Measurements from ENCODE around the gene DLGAP1. TPM values are rescaled to one million over a fixed set of nuclear protein-coding genes. Genes with fewer than 3 reads are reported as not detected.

DLGAP1 gene
- total and polyA plus RNA-seq, 4 donors = 0.06 to 1.2 (median 0.17) TPM; not detected in 1

DNA sequence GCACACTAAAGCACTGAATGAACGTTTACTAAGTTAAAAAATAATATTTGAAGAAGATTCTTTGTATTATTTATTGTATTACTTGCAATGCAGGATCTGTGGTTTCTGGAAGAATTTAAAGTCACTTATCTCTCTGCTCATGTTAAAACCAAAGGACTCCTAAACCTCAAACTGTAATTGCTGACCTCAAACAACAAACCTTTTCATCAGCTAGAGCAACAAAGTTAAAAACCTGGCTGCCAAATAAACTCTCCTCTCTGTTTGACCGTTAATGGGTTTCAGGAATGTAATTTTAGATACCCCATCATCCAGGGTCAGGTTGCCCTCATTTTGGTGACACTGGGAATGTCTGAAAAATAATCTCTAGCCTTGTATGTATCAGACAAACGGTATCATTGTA is 766.0 kb downstream of the DLGAP1 start:
- WGBS = 69% methylated on average over 3 of the region's 3 CpGs
- TF ChIP-seq TAF1 (conservative IDR thresholded peaks at IDR 0.05) = no peak
- no peak for TF ChIP-seq RAD21 (IDR thresholded peaks at IDR 0.05)
- no peak for TF ChIP-seq JUND (IDR thresholded peaks at IDR 0.05)
- Histone ChIP-seq H3K4me1 (ENCODE audit: control insufficient read depth in 4 of 4, insufficient read depth in 4 of 4, low read length in 3 of 4) (peaks cover 0 to 9% (median 4%) of the 10 kb centered on the region in 4 donors), H3K27ac (ENCODE audit: low read depth in 1 of 2, low read length in 2 of 2) (no peak overlapping the region), H3K9me3 (ENCODE audit: control insufficient read depth in 4 of 4, low read length in 3 of 4) (peaks cover 0 to 4% (median 0%) of the 10 kb centered on the region in 4 donors), H3K27me3 (ENCODE audit: control insufficient read depth in 4 of 4, insufficient read depth in 4 of 4, low read length in 3 of 4) (no peaks in the 10 kb centered on the region), H3K9ac (ENCODE audit: low read depth in 1 of 2, low read length in 2 of 2) (no peak overlapping the region), H3K36me3 (ENCODE audit: control insufficient read depth in 4 of 4, insufficient read depth in 3 of 4, low read depth in 1 of 4, low read length in 3 of 4) (no peaks in the 10 kb centered on the region), H3K4me3 (ENCODE audit: low read depth in 1 of 3, low read length in 3 of 3) (no peak overlapping the region)
- no peak for DNase-seq (ENCODE audit: low spot score)

DNA sequence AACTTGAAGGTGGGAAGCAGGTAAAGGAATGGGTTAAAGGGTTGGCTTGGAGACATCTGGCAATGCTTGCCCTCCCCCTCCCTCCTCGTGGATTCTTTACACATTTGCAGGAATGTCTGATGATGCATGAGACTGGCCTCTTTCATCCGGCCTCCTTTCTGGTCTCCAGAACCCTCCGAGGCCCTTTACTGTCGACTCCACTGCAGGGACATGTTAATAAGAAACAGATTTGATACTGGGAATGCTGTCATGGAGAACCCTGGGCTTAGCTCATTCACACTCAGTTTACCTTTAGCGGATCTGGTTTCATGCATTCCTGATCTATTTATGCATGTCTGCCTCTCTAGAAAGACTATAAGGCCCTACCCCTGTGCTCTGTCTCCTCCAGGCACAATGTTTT is 766.4 kb downstream of the DLGAP1 start:
- no peak overlapping the region for H3K27ac ChIP-seq (ENCODE audit: low read depth in 1 of 2, low read length in 2 of 2)
- H3K4me3 ChIP-seq (ENCODE audit: low read depth in 1 of 3, low read length in 3 of 3) = no peak overlapping the region
- no peak overlapping the region for H3K9ac ChIP-seq (ENCODE audit: low read depth in 1 of 2, low read length in 2 of 2)
- H3K36me3 ChIP-seq (ENCODE audit: control insufficient read depth in 4 of 4, insufficient read depth in 3 of 4, low read depth in 1 of 4, low read length in 3 of 4) = no peaks in the 10 kb centered on the region
- WGBS = 66% methylated on average over 5 of the region's 5 CpGs
- H3K4me1 ChIP-seq (ENCODE audit: control insufficient read depth in 4 of 4, insufficient read depth in 4 of 4, low read length in 3 of 4) = peaks cover 0 to 9% (median 4%) of the 10 kb centered on the region in 4 donors
- TF ChIP-seq RXRA (IDR thresholded peaks at IDR 0.05) = no peak
- TF ChIP-seq, protein P1, sequence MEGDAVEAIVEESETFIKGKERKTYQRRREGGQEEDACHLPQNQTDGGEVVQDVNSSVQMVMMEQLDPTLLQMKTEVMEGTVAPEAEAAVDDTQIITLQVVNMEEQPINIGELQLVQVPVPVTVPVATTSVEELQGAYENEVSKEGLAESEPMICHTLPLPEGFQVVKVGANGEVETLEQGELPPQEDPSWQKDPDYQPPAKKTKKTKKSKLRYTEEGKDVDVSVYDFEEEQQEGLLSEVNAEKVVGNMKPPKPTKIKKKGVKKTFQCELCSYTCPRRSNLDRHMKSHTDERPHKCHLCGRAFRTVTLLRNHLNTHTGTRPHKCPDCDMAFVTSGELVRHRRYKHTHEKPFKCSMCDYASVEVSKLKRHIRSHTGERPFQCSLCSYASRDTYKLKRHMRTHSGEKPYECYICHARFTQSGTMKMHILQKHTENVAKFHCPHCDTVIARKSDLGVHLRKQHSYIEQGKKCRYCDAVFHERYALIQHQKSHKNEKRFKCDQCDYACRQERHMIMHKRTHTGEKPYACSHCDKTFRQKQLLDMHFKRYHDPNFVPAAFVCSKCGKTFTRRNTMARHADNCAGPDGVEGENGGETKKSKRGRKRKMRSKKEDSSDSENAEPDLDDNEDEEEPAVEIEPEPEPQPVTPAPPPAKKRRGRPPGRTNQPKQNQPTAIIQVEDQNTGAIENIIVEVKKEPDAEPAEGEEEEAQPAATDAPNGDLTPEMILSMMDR (IDR thresholded peaks at IDR 0.05; ENCODE audit: low read depth, low read length, missing input control) = no peak
- peaks cover 0 to 4% (median 0%) of the 10 kb centered on the region in 4 donors for H3K9me3 ChIP-seq (ENCODE audit: control insufficient read depth in 4 of 4, low read length in 3 of 4)
- H3K27me3 ChIP-seq (ENCODE audit: control insufficient read depth in 4 of 4, insufficient read depth in 4 of 4, low read length in 3 of 4) = no peaks in the 10 kb centered on the region
- DNase-seq (ENCODE audit: low spot score) = no peak

DNA sequence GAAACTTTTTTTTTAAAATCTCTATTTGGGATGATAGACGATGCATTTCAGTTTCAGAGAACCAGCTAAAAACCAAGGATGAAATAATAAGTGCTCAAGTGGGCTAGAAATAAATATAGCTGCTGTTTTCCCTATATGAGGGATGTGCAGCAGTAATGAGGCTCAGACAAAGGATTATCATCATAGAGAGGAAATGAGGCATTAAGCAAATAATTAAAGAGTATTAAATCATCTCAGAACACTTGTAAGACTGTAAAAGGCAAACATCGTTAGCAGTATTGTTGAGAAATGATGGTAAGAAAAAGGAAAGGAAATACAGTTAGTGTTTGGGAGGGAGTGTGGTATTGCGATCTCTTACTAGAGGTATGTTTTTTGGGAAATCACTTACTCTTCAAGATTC is 771.6 kb downstream of the DLGAP1 start:
- H3K9ac ChIP-seq (ENCODE audit: low read depth in 1 of 2, low read length in 2 of 2) = no peak overlapping the region
- H3K36me3 ChIP-seq (ENCODE audit: control insufficient read depth in 4 of 4, insufficient read depth in 3 of 4, low read depth in 1 of 4, low read length in 3 of 4) = no peaks in the 10 kb centered on the region
- H3K4me3 ChIP-seq (ENCODE audit: low read depth in 1 of 3, low read length in 3 of 3) = no peak overlapping the region
- no peak for DNase-seq (ENCODE audit: low spot score)
- 89% methylated on average over 3 of the region's 3 CpGs for WGBS
- H3K27ac ChIP-seq (ENCODE audit: low read depth in 1 of 2, low read length in 2 of 2) = no peak overlapping the region
- peaks cover 0 to 4% (median 0%) of the 10 kb centered on the region in 4 donors for H3K9me3 ChIP-seq (ENCODE audit: control insufficient read depth in 4 of 4, low read length in 3 of 4)
- no peaks in the 10 kb centered on the region for H3K4me1 ChIP-seq (ENCODE audit: control insufficient read depth in 4 of 4, insufficient read depth in 4 of 4, low read length in 3 of 4)
- no peak for TF ChIP-seq FOXA2 (IDR thresholded peaks at IDR 0.05)
- TF ChIP-seq, protein P1 (IDR thresholded peaks at IDR 0.05; ENCODE audit: low read depth, low read length, missing input control) = no peak
- TF ChIP-seq RXRA (IDR thresholded peaks at IDR 0.05) = no peak
- TF ChIP-seq SP1 (IDR thresholded peaks at IDR 0.05) = no peak
- TF ChIP-seq, protein P2, sequence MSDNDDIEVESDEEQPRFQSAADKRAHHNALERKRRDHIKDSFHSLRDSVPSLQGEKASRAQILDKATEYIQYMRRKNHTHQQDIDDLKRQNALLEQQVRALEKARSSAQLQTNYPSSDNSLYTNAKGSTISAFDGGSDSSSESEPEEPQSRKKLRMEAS (IDR thresholded peaks at IDR 0.05) = no peak
- TF ChIP-seq HNF4G (IDR thresholded peaks at IDR 0.05) = no peak
- H3K27me3 ChIP-seq (ENCODE audit: control insufficient read depth in 4 of 4, insufficient read depth in 4 of 4, low read length in 3 of 4) = no peaks in the 10 kb centered on the region

DNA sequence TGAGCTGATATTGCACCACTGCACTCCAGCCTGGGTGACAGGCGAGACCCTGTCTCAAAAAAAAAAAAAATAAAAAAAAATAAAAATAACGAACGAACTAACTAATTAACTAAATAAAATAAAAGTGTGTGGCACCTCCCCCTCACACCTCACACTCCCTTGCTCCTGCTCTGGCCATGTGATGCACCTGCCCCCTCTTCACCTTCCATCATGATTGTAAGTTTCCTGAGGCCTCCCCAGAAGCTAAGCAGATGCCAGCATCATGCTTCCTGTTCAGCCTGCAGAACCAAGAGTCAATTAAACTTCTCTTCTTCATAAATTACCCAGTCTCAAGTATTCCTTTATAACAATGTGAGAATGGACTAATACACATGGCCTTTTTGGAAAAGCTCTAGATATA is 773.0 kb downstream of the DLGAP1 start:
- Histone ChIP-seq H3K9ac (ENCODE audit: low read depth in 1 of 2, low read length in 2 of 2) (no peak overlapping the region), H3K4me3 (ENCODE audit: low read depth in 1 of 3, low read length in 3 of 3) (no peak overlapping the region), H3K27ac (ENCODE audit: low read depth in 1 of 2, low read length in 2 of 2) (no peak overlapping the region), H3K9me3 (ENCODE audit: control insufficient read depth in 4 of 4, low read length in 3 of 4) (peaks cover 0 to 4% (median 0%) of the 10 kb centered on the region in 4 donors), H3K4me1 (ENCODE audit: control insufficient read depth in 4 of 4, insufficient read depth in 4 of 4, low read length in 3 of 4) (no peaks in the 10 kb centered on the region), H3K27me3 (ENCODE audit: control insufficient read depth in 4 of 4, insufficient read depth in 4 of 4, low read length in 3 of 4) (no peaks in the 10 kb centered on the region), H3K36me3 (ENCODE audit: control insufficient read depth in 4 of 4, insufficient read depth in 3 of 4, low read depth in 1 of 4, low read length in 3 of 4) (no peaks in the 10 kb centered on the region)
- TF ChIP-seq HNF4A (conservative IDR thresholded peaks at IDR 0.05) = no peak
- no peak for TF ChIP-seq FOXA1 (IDR thresholded peaks at IDR 0.05)
- TF ChIP-seq EGR1 (IDR thresholded peaks at IDR 0.05; ENCODE audit: low read depth in 2 of 2) = no peak
- TF ChIP-seq NR2F2 (IDR thresholded peaks at IDR 0.05) = no peak
- DNase-seq (ENCODE audit: low spot score) = no peak
- 95% methylated on average over 3 of the region's 3 CpGs for WGBS

Measured in liver (tissue), 9 donors.